ENCODE data around the gene HYAL2.

The HYAL2 gene

DNA sequence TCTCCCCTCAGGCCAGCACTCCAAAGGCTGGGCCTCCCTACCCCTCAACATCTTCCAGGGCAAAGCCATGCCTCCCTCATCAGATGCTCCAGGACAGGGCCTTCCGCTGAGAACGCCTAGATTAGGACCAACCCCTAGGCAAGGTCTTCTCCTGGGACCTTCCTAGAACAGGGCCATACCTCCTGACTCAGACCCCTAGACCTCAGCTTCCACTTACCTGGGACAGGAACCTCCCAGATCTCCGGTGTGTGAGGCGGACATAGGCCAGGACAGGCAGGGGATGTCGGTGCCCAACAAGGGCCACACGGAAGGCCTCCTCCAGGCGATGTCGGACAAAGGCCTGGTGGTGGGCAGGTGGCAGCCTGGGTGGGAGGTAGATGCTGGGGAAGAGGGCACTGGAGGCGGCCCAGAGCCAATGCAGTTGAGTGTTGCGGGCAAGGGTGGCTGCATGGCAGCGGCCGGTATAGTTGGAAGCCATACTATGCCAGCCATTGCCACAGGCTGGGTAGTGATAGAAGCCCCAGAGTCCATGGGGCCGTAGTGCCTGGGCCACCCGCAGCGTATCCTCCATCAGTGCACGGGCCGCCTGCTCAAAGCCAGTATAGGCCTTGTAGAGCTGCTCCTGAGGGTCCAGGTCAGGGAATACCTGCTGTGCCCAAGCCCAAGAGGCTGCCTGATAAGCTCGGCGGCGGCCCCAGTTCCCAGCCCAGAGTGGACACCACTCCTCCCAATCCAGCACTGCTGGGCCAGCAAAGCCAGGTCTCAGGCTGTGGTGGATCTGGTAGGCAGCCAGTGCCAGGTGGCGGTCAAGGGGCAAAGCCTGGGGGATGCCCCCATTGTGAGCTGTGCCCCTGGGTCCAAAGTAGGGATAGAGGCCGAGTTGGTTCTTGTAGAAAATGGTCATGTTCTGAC is 27.8 kb downstream of the HYAL2 start:
- DNase-seq (ENCODE audit: low read depth): no peak
- no peak overlapping the region for H3K4me3 ChIP-seq (ENCODE audit: low read length)
- TF ChIP-seq, protein P1, sequence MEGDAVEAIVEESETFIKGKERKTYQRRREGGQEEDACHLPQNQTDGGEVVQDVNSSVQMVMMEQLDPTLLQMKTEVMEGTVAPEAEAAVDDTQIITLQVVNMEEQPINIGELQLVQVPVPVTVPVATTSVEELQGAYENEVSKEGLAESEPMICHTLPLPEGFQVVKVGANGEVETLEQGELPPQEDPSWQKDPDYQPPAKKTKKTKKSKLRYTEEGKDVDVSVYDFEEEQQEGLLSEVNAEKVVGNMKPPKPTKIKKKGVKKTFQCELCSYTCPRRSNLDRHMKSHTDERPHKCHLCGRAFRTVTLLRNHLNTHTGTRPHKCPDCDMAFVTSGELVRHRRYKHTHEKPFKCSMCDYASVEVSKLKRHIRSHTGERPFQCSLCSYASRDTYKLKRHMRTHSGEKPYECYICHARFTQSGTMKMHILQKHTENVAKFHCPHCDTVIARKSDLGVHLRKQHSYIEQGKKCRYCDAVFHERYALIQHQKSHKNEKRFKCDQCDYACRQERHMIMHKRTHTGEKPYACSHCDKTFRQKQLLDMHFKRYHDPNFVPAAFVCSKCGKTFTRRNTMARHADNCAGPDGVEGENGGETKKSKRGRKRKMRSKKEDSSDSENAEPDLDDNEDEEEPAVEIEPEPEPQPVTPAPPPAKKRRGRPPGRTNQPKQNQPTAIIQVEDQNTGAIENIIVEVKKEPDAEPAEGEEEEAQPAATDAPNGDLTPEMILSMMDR (IDR thresholded peaks at IDR 0.05; ENCODE audit: insufficient read depth, low read depth, low read length, missing control alignments): no peak

DNA sequence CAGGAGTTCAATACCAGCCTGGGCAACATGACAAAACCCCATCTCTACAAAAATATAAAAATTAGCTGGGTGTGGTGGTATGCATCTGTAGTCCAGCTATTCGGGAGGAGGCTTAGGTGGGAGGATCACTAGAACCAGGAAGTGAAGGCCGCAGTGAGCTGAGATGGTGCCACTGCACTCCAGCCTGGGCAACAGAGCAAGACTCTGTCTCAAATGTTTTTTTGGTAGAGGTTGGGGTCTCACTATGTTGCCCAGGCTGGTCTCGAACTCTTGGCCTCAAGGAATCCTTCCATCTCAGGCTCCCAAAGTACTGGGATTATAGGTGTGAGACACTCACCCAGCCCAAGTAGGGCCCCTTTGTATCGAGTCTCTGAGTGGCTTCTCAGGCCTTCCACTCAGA is 28.5 kb downstream of the HYAL2 start:
- no peak for DNase-seq (ENCODE audit: low read depth)
- H3K4me3 ChIP-seq (ENCODE audit: low read length): no peak overlapping the region
- TF ChIP-seq, protein P1 (IDR thresholded peaks at IDR 0.05; ENCODE audit: insufficient read depth, low read depth, low read length, missing control alignments): no peak

DNA sequence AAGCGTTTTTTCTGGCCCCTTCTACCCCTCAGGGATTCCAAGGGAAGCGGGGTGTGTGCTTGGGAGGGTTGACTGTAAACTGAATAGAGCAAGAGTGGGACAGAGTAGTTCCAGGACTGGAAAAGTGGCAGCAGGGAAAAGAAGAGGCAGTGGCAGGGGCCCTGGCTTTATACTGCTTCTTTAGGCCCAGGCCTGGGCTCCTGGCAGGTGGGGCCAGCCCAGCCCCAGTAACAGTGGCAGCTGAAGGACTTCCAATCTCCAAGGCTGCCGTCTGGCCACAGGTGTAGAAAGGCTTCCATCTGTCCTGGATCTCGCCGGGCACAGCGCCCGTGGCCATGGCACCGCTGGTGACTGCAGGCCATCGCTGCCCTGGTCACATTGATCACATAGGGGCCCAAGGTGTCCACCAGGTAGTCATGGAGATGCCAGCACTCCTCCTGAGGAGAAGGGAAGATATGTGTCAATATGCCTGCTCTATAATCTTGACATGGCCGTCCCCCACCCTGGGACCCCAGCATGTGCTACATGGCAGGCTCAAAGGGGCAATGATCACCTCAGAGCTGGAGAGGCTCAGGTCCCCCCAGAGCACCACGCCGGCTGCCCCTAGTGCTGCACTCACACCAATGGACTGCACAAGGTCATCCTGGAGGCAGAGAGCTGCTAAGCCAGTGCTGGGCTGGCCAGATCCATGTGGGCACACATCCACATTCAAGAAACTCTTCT is 29.3 kb downstream of the HYAL2 start:
- DNase-seq (ENCODE audit: low read depth): no peak
- TF ChIP-seq, protein P1 (IDR thresholded peaks at IDR 0.05; ENCODE audit: insufficient read depth, low read depth, low read length, missing control alignments): no peak
- H3K4me3 ChIP-seq (ENCODE audit: low read length): peak overlapping the region; percentile 96

DNA sequence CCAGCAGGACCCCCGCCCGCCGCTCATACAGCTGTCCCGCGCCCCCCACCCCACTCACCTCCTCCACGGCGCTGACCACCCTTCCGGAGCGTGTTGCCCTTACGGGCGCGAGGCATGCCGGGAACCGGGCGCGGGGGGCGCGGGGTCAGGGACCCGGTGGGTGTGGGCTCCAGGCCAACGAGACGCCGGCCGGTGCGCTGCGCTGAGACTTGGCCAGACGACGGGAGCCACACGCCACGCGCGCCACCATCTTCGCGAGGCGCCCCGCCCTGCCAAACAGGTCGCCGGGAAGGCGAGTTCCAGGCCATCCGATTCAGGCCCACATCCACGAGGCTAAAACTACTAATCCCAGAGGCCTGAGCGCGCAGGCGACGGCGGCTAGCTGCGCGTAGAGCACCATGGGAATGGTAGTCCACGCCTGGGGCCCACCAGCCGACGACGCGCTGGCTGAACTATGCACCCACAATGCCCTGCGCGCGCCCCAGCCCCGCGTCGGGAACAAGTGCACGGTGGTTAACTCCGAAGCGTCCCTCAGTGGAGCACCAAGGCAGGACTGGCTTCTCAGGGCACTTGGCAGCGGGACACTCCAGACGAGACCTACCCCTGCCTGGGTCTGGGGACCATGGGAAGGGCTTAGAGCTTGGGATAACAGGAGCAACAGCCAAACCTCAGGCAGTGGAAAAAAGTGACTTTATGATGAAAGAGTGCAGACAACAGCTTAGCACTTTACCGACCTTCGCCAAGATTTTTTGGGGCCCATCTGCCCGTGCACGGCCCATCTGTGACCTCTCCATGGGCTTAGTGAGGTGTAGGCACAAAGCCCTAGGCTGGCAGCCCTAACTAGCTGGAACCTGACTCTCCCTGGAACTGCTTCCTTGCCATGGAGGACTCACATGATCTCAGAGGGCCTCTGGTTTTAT is 30.1 kb downstream of the HYAL2 start, which contains the start of gene IFRD2:
IFRD2 (minus strand) TSS at position 271 of the 920 bp plus-strand sequence; CDS start at position 116, 155 bp downstream.
- peak within 1 kb of the TSS; percentile 96 for H3K4me3 ChIP-seq (ENCODE audit: low read length)
- DNase-seq (ENCODE audit: low read depth): peak; percentile 99
- TF ChIP-seq, protein P1 (IDR thresholded peaks at IDR 0.05; ENCODE audit: insufficient read depth, low read depth, low read length, missing control alignments): no peak

DNA sequence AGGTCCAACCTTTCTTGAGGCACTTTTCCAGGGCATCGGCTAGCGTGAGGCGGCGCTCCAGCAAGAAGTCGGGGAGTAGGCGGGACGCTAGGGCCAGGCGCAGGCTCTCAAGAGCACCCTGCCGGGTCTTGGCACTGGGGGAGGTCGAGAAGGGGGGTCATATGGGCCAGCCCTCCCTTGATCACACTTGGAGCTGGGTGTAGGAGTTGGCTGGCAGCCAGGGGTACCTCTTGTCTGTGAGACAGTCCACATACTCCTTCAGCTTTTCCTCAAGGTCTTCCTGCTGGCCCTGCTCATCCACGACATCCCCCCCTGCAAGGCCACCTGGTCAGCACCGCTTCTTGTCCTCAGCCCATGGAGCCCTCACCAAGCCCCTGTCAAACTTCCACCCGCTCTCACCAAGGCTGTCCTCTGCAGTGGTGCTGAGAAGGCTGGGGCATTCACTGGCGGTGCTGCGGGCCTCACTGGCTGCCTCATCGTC is 32.3 kb downstream of the HYAL2 start:
- no peak for DNase-seq (ENCODE audit: low read depth)
- no peak overlapping the region for H3K4me3 ChIP-seq (ENCODE audit: low read length)
- TF ChIP-seq, protein P1 (IDR thresholded peaks at IDR 0.05; ENCODE audit: insufficient read depth, low read depth, low read length, missing control alignments): no peak

DNA sequence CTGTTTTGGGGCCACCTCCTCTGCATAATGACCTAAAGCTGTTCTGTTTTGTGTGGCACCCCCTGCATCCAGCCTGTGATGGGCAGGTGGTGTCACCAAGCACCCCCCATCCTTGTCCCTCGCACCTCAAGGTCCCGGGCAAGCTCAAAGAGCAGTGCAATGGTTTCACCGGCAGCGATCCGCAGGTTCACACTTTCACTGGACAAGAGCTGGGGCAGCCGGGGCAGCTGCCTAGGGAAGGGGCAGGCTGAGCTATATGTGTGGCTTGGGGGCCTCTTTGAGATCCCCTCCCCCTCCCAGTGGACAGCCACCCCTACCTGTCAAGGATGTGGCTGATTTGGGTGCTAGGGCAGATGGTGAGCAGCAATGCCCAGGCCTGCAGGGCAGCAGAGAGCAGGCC is 33.4 kb downstream of the HYAL2 start:
- TF ChIP-seq, protein P1 (IDR thresholded peaks at IDR 0.05; ENCODE audit: insufficient read depth, low read depth, low read length, missing control alignments): no peak
- H3K4me3 ChIP-seq (ENCODE audit: low read length): no peak overlapping the region
- DNase-seq (ENCODE audit: low read depth): no peak

Data from epithelial cell of esophagus (primary cell).